ENCODE data around the gene MBD5. TPM values are rescaled to one million over a fixed set of nuclear protein-coding genes. Genes with fewer than 3 reads are reported as not detected.

The MBD5 gene
- polyA plus RNA-seq, 1 donor (not counting 4 experiments of a cell fraction or from before 2014, with no cell fraction given): 20.1 TPM

GRCh38 chr2:148110184-148110583 lies 89.3 kb downstream of the MBD5 start:
- Histone ChIP-seq H3K79me2 (ENCODE audit: control insufficient read depth, insufficient read depth, low read length) (no peaks in the 10 kb centered on the region), H3K36me3 (ENCODE audit: control insufficient read depth in 2 of 2, extremely low read depth in 1 of 2, insufficient read depth in 2 of 2, low read length in 2 of 2) (no peaks in the 10 kb centered on the region), H3K4me2 (ENCODE audit: control insufficient read depth, extremely low read depth, insufficient read depth, low read depth, low read length) (no peak overlapping the region), H3K4me1 (ENCODE audit: control insufficient read depth, extremely low read depth, insufficient read depth, low read length) (no peaks in the 10 kb centered on the region), H3K9ac (ENCODE audit: control insufficient read depth, extremely low read depth, insufficient read depth, low read length) (no peak overlapping the region), H3K27ac (ENCODE audit: control insufficient read depth, insufficient read depth, low read length) (no peak overlapping the region), H3K4me3 (ENCODE audit: control insufficient read depth in 2 of 3, extremely low read depth in 1 of 3, insufficient read depth in 2 of 3, low read depth in 1 of 3, low read length in 3 of 3) (no peak overlapping the region), H3K27me3 (ENCODE audit: control insufficient read depth, extremely low read depth, insufficient read depth, low read length) (no peaks in the 10 kb centered on the region), H3K9me1 (ENCODE audit: control insufficient read depth, extremely low read depth, insufficient read depth, low read length) (no peaks in the 10 kb centered on the region), H4K20me1 (ENCODE audit: control insufficient read depth, extremely low read depth, insufficient read depth, low read length) (no peaks in the 10 kb centered on the region), H3K9me3 (ENCODE audit: control insufficient read depth, low read depth, low read length) (no peaks in the 10 kb centered on the region), H2AFZ (ENCODE audit: control insufficient read depth, low read length) (no peak overlapping the region)
- dilution Hi-C loops (cut with MboI; ENCODE audit: extremely low pct_ligation_motif_present, low sequenced_read_pairs): no loop called here
- TF ChIP-seq EZH2 (IDR thresholded peaks at IDR 0.05; ENCODE audit: low read length) (no peak), CTCF (optimal IDR thresholded peaks at IDR 0.05 in 1 of 3, IDR thresholded peaks at IDR 0.05 in 1 of 3, conservative IDR thresholded peaks at IDR 0.05 in 1 of 3; ENCODE audit: extremely low read depth in 1 of 3, insufficient read depth in 2 of 3, low read length in 3 of 3) (no peak)
- FAIRE-seq (no peak), DNase-seq (ENCODE audit: low read depth, low spot score) (no peak)

DNA sequence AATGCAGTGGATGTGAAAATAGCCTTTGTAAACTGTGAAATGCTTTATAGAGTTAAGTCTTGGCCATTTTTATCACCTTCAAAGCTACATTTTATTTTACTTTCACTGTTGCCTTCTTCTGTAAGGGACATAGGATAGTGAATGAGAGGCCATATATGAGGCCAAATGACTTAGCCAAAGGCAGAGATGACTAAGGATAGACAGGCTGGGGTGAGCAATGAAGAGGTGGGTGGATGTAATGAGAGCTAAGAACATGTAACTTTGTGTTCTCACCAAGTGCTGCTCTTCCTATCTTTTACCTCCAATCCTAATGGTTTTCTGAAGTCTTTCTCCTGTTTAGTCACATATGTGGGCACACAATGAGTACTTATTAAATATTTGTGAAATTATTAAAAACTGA lies 101.9 kb downstream of the MBD5 start:
- Histone ChIP-seq H3K4me1 (ENCODE audit: control insufficient read depth, extremely low read depth, insufficient read depth, low read length) (peaks cover 14% of the 10 kb centered on the region), H3K9ac (ENCODE audit: control insufficient read depth, extremely low read depth, insufficient read depth, low read length) (no peak overlapping the region), H3K4me2 (ENCODE audit: control insufficient read depth, extremely low read depth, insufficient read depth, low read depth, low read length) (no peak overlapping the region), H3K36me3 (ENCODE audit: control insufficient read depth in 2 of 2, extremely low read depth in 1 of 2, insufficient read depth in 2 of 2, low read length in 2 of 2) (no peaks in the 10 kb centered on the region), H3K27ac (ENCODE audit: control insufficient read depth, insufficient read depth, low read length) (no peak overlapping the region), H4K20me1 (ENCODE audit: control insufficient read depth, extremely low read depth, insufficient read depth, low read length) (no peaks in the 10 kb centered on the region), H3K4me3 (ENCODE audit: control insufficient read depth in 2 of 3, extremely low read depth in 1 of 3, insufficient read depth in 2 of 3, low read depth in 1 of 3, low read length in 3 of 3) (no peak overlapping the region), H2AFZ (ENCODE audit: control insufficient read depth, low read length) (no peak overlapping the region), H3K27me3 (ENCODE audit: control insufficient read depth, extremely low read depth, insufficient read depth, low read length) (no peaks in the 10 kb centered on the region), H3K9me1 (ENCODE audit: control insufficient read depth, extremely low read depth, insufficient read depth, low read length) (no peaks in the 10 kb centered on the region), H3K9me3 (ENCODE audit: control insufficient read depth, low read depth, low read length) (no peaks in the 10 kb centered on the region), H3K79me2 (ENCODE audit: control insufficient read depth, insufficient read depth, low read length) (no peaks in the 10 kb centered on the region)
- dilution Hi-C loops (cut with MboI; ENCODE audit: extremely low pct_ligation_motif_present, low sequenced_read_pairs): no loop called here
- peak; percentile 91 for FAIRE-seq
- no peak for DNase-seq (ENCODE audit: low read depth, low spot score)
- no peak for TF ChIP-seq CTCF (optimal IDR thresholded peaks at IDR 0.05 in 1 of 3, IDR thresholded peaks at IDR 0.05 in 1 of 3, conservative IDR thresholded peaks at IDR 0.05 in 1 of 3; ENCODE audit: extremely low read depth in 1 of 3, insufficient read depth in 2 of 3, low read length in 3 of 3)
- TF ChIP-seq EZH2 (IDR thresholded peaks at IDR 0.05; ENCODE audit: low read length): no peak
